ENCODE measurements around the gene GPBP1L1.
"Not testable (repeated sequence)": the region's sequence is repeated elsewhere in the genome, so short reads cannot be mapped to it uniquely, and the experiment has no call there.

The GPBP1L1 gene

GRCh38 chr1:45686288-45687013, at the start of gene GPBP1L1:
TSS of gene GPBP1L1 (minus strand) at chr1:45686533. CDS start at chr1:45659087, 27,446 bp downstream.
- DNase-seq (ENCODE audit: low read depth): peak; percentile 97

- DNase-seq (ENCODE audit: low read depth): no peak
These were observed 44.5 kb upstream of the GPBP1L1 start for GRCh38 chr1:45730780-45731319.

GRCh38 chr1:45730075-45730779, 43.9 kb upstream of the GPBP1L1 start:
- no peak for DNase-seq (ENCODE audit: low read depth)

- not testable (repeated sequence) for DNase-seq (ENCODE audit: low read depth)
These were observed 39.7 kb upstream of the GPBP1L1 start for GRCh38 chr1:45726007-45726406.

GRCh38 chr1:45723248-45723930, 37.1 kb upstream of the GPBP1L1 start:
- DNase-seq (ENCODE audit: low read depth): no peak

GRCh38 chr1:45722809-45723208, 36.5 kb upstream of the GPBP1L1 start:
- DNase-seq (ENCODE audit: low read depth): no peak

GRCh38 chr1:45721207-45721606, 34.9 kb upstream of the GPBP1L1 start:
- DNase-seq (ENCODE audit: low read depth): no peak

- no peak for DNase-seq (ENCODE audit: low read depth)
These were observed 32.0 kb upstream of the GPBP1L1 start for GRCh38 chr1:45718289-45718688.

- not testable (repeated sequence) for DNase-seq (ENCODE audit: low read depth)
These were observed 31.1 kb upstream of the GPBP1L1 start for GRCh38 chr1:45717386-45717785.

GRCh38 chr1:45716700-45717099, 30.4 kb upstream of the GPBP1L1 start:
- no peak for DNase-seq (ENCODE audit: low read depth)

GRCh38 chr1:45713711-45714110, 27.4 kb upstream of the GPBP1L1 start:
- DNase-seq (ENCODE audit: low read depth): no peak

- no peak for DNase-seq (ENCODE audit: low read depth)
These were observed 18.3 kb upstream of the GPBP1L1 start for GRCh38 chr1:45704637-45705036.

- no peak for DNase-seq (ENCODE audit: low read depth)
These were observed 8.5 kb upstream of the GPBP1L1 start for GRCh38 chr1:45694823-45695222.

GRCh38 chr1:45693811-45694210, 7.5 kb upstream of the GPBP1L1 start:
- not testable (repeated sequence) for DNase-seq (ENCODE audit: low read depth)

- DNase-seq (ENCODE audit: low read depth): peak; percentile 48
These were observed 1.7 kb upstream of the GPBP1L1 start, which contains the start of gene TMEM69 for GRCh38 chr1:45687754-45688740. TSS of gene TMEM69 (plus strand) at chr1:45688181. CDS start at chr1:45691069, 2,888 bp downstream.

GRCh38 chr1:45687014-45687753, 851 bp upstream of the GPBP1L1 start:
- peak; percentile 88 for DNase-seq (ENCODE audit: low read depth)

- DNase-seq (ENCODE audit: low read depth): peak; percentile 30
These were observed 382 bp downstream of the GPBP1L1 start for GRCh38 chr1:45686015-45686287.

GRCh38 chr1:45685308-45686014, 872 bp downstream of the GPBP1L1 start:
- no peak for DNase-seq (ENCODE audit: low read depth)

GRCh38 chr1:45684402-45684801, 1.9 kb downstream of the GPBP1L1 start:
- DNase-seq (ENCODE audit: low read depth): no peak

- no peak for DNase-seq (ENCODE audit: low read depth)
These were observed 3.4 kb downstream of the GPBP1L1 start for GRCh38 chr1:45682942-45683341.

All from stimulated activated CD8-positive, alpha-beta memory T cell treated with anti-CD3 and anti-CD28 coated beads, Interleukin-7, amount 100 ng/mL, for 24 hours (primary cell).